Endothelial cell of umbilical vein (primary cell): ENCODE measurements around the gene XPO6. TPM values are rescaled to one million over a fixed set of nuclear protein-coding genes. Genes with fewer than 3 reads are reported as not detected.

Experiments
- BruUV-seq: library from RNA; stranded (reverse); fragments of 400-500 nt; replicated peaks from 2 replicates; lab custom pipeline; 2021; lab: Mats Ljungman, UMichigan
- CTCF ChIA-PET: fragments of 300-600, 350-600 bp; sonication (Branson Sonifier 250); formaldehyde crosslinking; loops from one replicate; lab custom pipeline; 2021; ENCODE audit warnings: antibody characterized with exemption, inconsistent platforms; lab: Charles Lee
- POLR2A ChIA-PET: fragments of 300-600, 350-600 bp; sonication (Branson Sonifier 250); formaldehyde crosslinking; loops from one replicate; lab custom pipeline; 2021; ENCODE audit warnings: antibody characterized with exemption, inconsistent platforms; lab: Charles Lee
- DNase-seq: peaks from one replicate; pipeline ENCODE4 v3.0.0-alpha.2; 2011; ENCODE audit warnings: low read depth, low spot score
- FAIRE-seq: peaks from 2 replicates; lab custom pipeline; 2011; peaks lifted over from hg19 to GRCh38; lab: Jason Lieb, UNC
- H2AFZ ChIP-seq: 2 replicates; pipeline ENCODE4 v1.6.0; 2012; ENCODE audit warnings: low read depth, low read length, control low read depth, inconsistent platforms
- H3K27ac ChIP-seq: 2 replicates; pipeline ENCODE4 v1.5.1; 2011; ENCODE audit warnings: low read depth, mild to moderate bottlenecking, control low read depth, low read length, moderate library complexity; ENCODE audit not compliant: insufficient read depth
- H3K27me3 ChIP-seq, 2 experiments: 2 replicates each; pipeline versions ENCODE4 v1.6.0 to v1.6.1; 2011; ENCODE audit warnings: low read length in 2 of 2, mixed read lengths in 1 of 2; ENCODE audit not compliant: control insufficient read depth in 2 of 2, insufficient read depth in 2 of 2
- H3K36me3 ChIP-seq, 2 experiments: 2 replicates in 1 of 2; 3 replicates in 1 of 2; pipeline ENCODE4 v1.5.1; 2011; ENCODE audit warnings: low read length in 2 of 2, mild to moderate bottlenecking in 1 of 2, moderate library complexity in 1 of 2; ENCODE audit not compliant: control insufficient read depth in 2 of 2, insufficient read depth in 2 of 2; ENCODE audit errors: extremely low read depth in 1 of 2
- H3K4me1 ChIP-seq: 3 replicates; pipeline ENCODE4 v1.5.1; 2011; ENCODE audit warnings: mild to moderate bottlenecking, low read length; ENCODE audit not compliant: control insufficient read depth, insufficient read depth; ENCODE audit errors: extremely low read depth
- H3K4me2 ChIP-seq: 2 replicates; pipeline ENCODE4 v1.6.1; 2011; ENCODE audit warnings: low read length, control low read depth, mixed read lengths; ENCODE audit not compliant: insufficient read depth
- H3K4me3 ChIP-seq, 3 experiments: fragments of 200-600 bp in 1 of 3; sonication (generic), shearing (Covaris generic) in 1 of 3; replicated peaks in 1 of 3; 2 replicates each; pipeline ENCODE4 v1.5.1; 2011 to 2016; ENCODE audit warnings: control low read depth in 3 of 3, low read length in 3 of 3, mild to moderate bottlenecking in 2 of 3, inconsistent platforms in 1 of 3, low read depth in 1 of 3, moderate library complexity in 1 of 3; ENCODE audit not compliant: insufficient read depth in 1 of 3
- H3K79me2 ChIP-seq: 2 replicates; pipeline ENCODE4 v1.6.0; 2012; ENCODE audit warnings: low read length, inconsistent platforms; ENCODE audit not compliant: control insufficient read depth, insufficient read depth
- H3K9ac ChIP-seq: replicated peaks from 2 replicates; pipeline ENCODE3; 2011; ENCODE audit warnings: low read length, control low read depth; ENCODE audit not compliant: insufficient read depth; ENCODE audit errors: extremely low read depth
- H3K9me1 ChIP-seq: replicated peaks from 3 replicates; pipeline ENCODE4 v1.6.0; 2011; ENCODE audit warnings: mild to moderate bottlenecking, low read length; ENCODE audit not compliant: control insufficient read depth, insufficient read depth; ENCODE audit errors: extremely low read depth
- H3K9me3 ChIP-seq: replicated peaks from 2 replicates; pipeline ENCODE4 v1.5.1; 2012; ENCODE audit warnings: low read length, inconsistent platforms; ENCODE audit not compliant: control insufficient read depth, insufficient read depth
- H4K20me1 ChIP-seq: replicated peaks from 2 replicates; pipeline ENCODE3; 2011; ENCODE audit warnings: mild to moderate bottlenecking, low read length; ENCODE audit not compliant: control insufficient read depth, insufficient read depth; ENCODE audit errors: extremely low read depth
- EZH2 ChIP-seq: IDR thresholded peaks from 2 replicates; pipeline ENCODE4 v1.6.1; 2012; ENCODE audit warnings: borderline replicate concordance, low read depth, mild to moderate bottlenecking, moderate library complexity, low read length, inconsistent platforms; ENCODE audit not compliant: severe bottlenecking
- FOS ChIP-seq: IDR thresholded peaks from 2 replicates; pipeline ENCODE4 v1.6.1; 2011; ENCODE audit warnings: mild to moderate bottlenecking, low read length, moderate library complexity, borderline replicate concordance; ENCODE audit not compliant: insufficient read depth
- GATA2 ChIP-seq: IDR thresholded peaks from 2 replicates; pipeline ENCODE4 v1.7.0; 2011; ENCODE audit warnings: low read depth, mild to moderate bottlenecking, moderate library complexity, mixed read lengths, low read length; ENCODE audit not compliant: insufficient read length, insufficient read depth
- JUN ChIP-seq: IDR thresholded peaks from 2 replicates; pipeline ENCODE4 v1.6.1; 2011; ENCODE audit warnings: borderline replicate concordance, low read depth; ENCODE audit not compliant: insufficient read length, insufficient read depth
- MYC ChIP-seq: IDR thresholded peaks from one replicate; pipeline ENCODE4 v1.6.1; 2011; ENCODE audit warnings: mild to moderate bottlenecking, low read depth, low read length
- POLR2A ChIP-seq: IDR thresholded peaks from 2 replicates; pipeline ENCODE4 v1.6.1; 2012; ENCODE audit warnings: low read depth, mild to moderate bottlenecking, control low read depth, low read length
- POLR2AphosphoS5 ChIP-seq: IDR thresholded peaks from 2 replicates; pipeline ENCODE4 v1.6.1; 2012; ENCODE audit warnings: low read depth, mild to moderate bottlenecking, control low read depth, low read length, moderate library complexity; ENCODE audit not compliant: insufficient read depth
- dilution Hi-C: fragments of 300-500 bp; cut with MboI; formaldehyde crosslinking; loops from one replicate; pipeline ENCODE4 v1.15.0; 2019; ENCODE audit warnings: low sequenced_read_pairs; ENCODE audit not compliant: extremely low pct_ligation_motif_present
- intact Hi-C: fragments of 100-400 bp; cut with micrococcal nuclease; formaldehyde crosslinking; loops from one replicate; pipeline ENCODE4 v1.10.0; 2022
- polyA plus RNA-seq, 4 experiments: library from polyadenylated mRNA; depleted of rRNA in 3 of 4; stranded (reverse) in 3 of 4; unstranded in 1 of 4; fragments of >200 nt; gene quantifications; 2 replicates each; pipeline versions ENCODE4 v1.2.1 to v1.2.3, GENCODE V29; 2011 to 2012; ENCODE audit warnings: missing spikeins in 1 of 4
- total RNA-seq: library from RNA; stranded (reverse); gene quantifications from 2 replicates; pipeline ENCODE4 v1.2.3, GENCODE V29; 2021
- TF ChIP-seq, protein P1 (sequence below), 2 donors: IDR thresholded peaks; 1 replicate in 1 of 2; 2 replicates in 1 of 2; pipeline ENCODE4 v1.5.1; 2011; ENCODE audit warnings: low read length in 2 of 2, mild to moderate bottlenecking in 2 of 2, moderate library complexity in 2 of 2, control low read depth in 1 of 2, inconsistent platforms in 1 of 2, low read depth in 1 of 2; ENCODE audit not compliant: insufficient read depth in 1 of 2; ENCODE audit errors: extremely low read depth in 1 of 2
- TF ChIP-seq, protein P2 (sequence below): IDR thresholded peaks from 2 replicates; pipeline ENCODE4 v1.6.1; 2011; ENCODE audit not compliant: insufficient read depth, insufficient read length

The XPO6 gene
- total and polyA plus RNA-seq, 2 donors (not counting 3 experiments of a cell fraction or from before 2014, with no cell fraction given): 170 to 272 TPM

DNA sequence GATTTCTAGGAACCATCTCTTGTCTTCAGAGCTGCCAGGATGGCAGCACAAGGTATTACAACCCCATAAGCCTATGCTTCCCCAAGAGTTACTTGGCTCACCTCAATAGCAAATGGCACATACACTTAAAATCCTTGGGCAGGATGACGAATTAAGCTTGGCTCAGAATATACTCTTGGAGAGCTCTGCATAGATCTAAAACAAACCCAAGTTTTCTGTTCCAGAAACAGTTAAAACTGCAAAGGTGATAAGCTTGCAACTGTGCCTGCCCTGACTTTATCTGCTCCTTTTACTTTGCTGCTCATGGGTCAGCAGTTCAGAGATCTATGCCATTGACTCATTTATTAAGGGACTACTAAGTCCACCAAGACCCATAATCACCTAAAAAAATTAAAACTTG lies 26.1 kb downstream of the XPO6 start:
- H3K27me3 ChIP-seq: no peaks in the 10 kb centered on the region
- H4K20me1 ChIP-seq: peaks cover 9% of the 10 kb centered on the region
- TF ChIP-seq JUN: no peak
- TF ChIP-seq MYC: no peak
- TF ChIP-seq POLR2A: no peak
- TF ChIP-seq GATA2: no peak
- no peak for TF ChIP-seq EZH2
- TF ChIP-seq, protein P1, sequence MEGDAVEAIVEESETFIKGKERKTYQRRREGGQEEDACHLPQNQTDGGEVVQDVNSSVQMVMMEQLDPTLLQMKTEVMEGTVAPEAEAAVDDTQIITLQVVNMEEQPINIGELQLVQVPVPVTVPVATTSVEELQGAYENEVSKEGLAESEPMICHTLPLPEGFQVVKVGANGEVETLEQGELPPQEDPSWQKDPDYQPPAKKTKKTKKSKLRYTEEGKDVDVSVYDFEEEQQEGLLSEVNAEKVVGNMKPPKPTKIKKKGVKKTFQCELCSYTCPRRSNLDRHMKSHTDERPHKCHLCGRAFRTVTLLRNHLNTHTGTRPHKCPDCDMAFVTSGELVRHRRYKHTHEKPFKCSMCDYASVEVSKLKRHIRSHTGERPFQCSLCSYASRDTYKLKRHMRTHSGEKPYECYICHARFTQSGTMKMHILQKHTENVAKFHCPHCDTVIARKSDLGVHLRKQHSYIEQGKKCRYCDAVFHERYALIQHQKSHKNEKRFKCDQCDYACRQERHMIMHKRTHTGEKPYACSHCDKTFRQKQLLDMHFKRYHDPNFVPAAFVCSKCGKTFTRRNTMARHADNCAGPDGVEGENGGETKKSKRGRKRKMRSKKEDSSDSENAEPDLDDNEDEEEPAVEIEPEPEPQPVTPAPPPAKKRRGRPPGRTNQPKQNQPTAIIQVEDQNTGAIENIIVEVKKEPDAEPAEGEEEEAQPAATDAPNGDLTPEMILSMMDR (IDR thresholded peaks at IDR 0.05; ENCODE audit: extremely low read depth in 1 of 2, insufficient read depth in 1 of 2, low read depth in 1 of 2, low read length in 2 of 2): no peak
- no peak for TF ChIP-seq FOS
- TF ChIP-seq POLR2AphosphoS5: no peak
- TF ChIP-seq, protein P2, sequence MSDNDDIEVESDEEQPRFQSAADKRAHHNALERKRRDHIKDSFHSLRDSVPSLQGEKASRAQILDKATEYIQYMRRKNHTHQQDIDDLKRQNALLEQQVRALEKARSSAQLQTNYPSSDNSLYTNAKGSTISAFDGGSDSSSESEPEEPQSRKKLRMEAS: no peak
- POLR2A ChIA-PET: no interaction called here
- H3K9me3 ChIP-seq: no peaks in the 10 kb centered on the region
- H3K4me2 ChIP-seq: no peak overlapping the region
- H3K9ac ChIP-seq: no peak overlapping the region
- peaks cover 16% of the 10 kb centered on the region for H3K4me1 ChIP-seq
- intact Hi-C loops: no loop called here
- no TSS peak for BruUV-seq
- H3K36me3 ChIP-seq: peaks cover 2% of the 10 kb centered on the region in 2 experiments
- no peak overlapping the region for H2AFZ ChIP-seq
- CTCF ChIA-PET: no interaction called here
- no peaks in the 10 kb centered on the region for H3K9me1 ChIP-seq
- FAIRE-seq: no peak
- no peak overlapping the region for H3K27ac ChIP-seq
- dilution Hi-C loops: no loop called here
- DNase-seq: no peak
- H3K4me3 ChIP-seq: no peak overlapping the region
- H3K79me2 ChIP-seq: peaks cover 100% of the 10 kb centered on the region
